IPS-11a (cell line): ENCODE results near the gene LEMD2.
A peak's percentile ranks its signal among the peaks of the same experiment; 100 is the strongest.

Experiments used
- H3K4me3 ChIP-seq: one replicate; pipeline ENCODE4 v1.5.1; 2013; ENCODE audit warnings: low read depth, low read length, control low read depth

Gene LEMD2

DNA sequence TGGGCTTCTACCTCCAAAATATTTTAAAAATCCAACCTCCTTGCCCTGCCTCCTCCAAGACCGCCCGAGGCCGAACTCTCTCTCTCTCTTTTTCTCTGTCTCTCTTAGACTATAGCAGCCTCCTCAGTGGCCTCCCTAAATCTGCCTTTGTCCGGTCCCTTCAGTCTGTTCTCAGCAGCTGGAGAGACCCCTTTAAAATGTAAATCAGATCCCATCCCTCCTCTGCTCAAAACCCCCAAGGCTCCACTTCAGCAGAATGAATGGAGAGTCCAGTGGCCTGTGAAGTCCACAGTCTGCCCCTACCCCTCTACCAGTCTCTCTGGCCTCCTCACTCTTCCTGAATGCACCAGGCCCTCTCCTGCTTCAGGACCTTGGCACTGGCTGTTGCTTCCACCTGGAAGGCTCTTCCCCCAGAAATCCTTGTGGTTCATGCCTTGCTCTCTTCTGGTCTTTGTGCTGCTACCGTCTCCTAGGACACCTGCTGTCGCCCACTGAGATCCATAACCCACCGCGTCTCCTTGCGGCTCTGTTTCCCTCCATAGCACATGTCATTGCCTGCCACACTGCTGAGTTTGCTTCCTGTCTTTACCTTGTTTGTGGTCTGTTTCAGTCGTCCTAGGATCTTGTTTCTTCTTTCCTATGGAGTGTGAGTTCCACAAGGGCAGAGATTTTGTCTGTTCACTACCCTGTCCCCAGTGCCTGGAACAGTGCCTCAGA lies 8.9 kb upstream of the LEMD2 start:
- no peak overlapping the region for H3K4me3 ChIP-seq

DNA sequence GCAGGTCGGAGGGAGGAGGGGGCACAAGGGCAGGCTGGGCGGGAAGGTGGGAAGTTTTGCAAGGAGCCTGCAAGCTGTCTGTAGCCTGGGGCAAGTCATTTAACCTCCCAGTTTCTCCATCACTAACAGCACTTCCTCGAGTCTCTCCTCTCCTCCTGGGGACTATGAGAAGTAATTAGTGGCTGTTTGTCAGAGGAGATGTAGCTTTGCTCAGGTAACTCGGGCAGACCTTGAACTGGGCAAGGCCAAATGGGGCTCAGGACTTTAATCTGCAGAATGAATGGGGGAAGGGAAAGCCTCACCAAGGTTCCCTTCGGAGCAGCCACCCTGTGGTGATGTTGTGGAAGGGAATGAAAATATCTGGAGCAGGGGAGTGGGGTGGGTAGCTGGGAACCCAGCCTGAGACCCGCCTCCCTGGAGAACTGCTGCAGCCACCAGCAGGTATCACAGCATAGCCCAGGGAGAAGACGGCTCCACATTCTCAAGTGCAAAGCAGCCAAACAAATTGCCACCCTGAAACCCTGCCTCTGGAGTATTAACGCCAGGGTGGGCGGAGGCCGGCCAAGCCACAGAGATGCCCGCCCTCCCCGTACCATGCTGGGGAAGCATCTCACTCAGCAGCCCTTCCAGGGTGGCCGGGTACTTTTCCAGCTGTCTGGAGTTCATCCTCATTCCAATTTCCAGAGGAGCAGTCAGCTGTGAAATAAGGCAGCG lies 6.1 kb upstream of the LEMD2 start:
- no peak overlapping the region for H3K4me3 ChIP-seq

DNA sequence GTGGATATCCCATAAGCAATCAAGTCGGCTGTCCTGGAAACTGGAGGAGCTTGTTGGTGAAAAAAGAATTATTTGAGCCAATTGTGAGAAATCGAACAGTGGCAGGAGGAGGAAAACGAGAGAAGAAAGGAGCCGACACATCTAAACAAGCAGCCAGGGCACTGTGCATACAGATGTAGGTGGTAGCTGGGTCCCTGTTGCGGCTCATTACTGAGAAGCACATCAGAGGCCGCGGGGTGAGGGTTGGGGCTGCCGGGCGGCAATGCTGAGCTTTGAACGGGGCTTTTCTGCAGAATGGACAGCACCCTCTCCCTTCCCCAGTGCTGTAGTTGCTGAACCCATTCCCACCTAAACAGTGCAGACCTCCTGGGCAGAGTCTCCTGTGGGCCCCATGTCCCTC lies 4.1 kb upstream of the LEMD2 start:
- H3K4me3 ChIP-seq = no peak overlapping the region

DNA sequence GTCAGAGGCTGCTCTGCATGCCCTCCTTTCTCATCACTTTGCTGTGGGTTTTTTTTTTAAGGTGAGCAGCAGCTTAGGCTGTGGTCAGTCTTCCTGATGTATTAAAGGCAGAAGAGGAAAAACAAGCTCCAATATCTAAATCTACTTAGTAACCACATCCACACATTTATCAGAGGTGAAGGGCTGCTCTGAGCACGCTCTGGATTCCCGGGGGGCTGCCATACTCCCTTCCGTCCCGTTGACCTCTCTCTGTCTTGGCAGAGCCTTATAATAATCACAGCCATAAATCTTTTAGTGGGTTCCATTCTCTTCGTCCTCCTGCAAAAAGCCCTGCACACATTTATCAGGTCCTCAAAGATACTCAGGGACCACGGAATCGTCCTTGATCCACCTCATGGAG lies 2.7 kb upstream of the LEMD2 start:
- no peak overlapping the region for H3K4me3 ChIP-seq

DNA sequence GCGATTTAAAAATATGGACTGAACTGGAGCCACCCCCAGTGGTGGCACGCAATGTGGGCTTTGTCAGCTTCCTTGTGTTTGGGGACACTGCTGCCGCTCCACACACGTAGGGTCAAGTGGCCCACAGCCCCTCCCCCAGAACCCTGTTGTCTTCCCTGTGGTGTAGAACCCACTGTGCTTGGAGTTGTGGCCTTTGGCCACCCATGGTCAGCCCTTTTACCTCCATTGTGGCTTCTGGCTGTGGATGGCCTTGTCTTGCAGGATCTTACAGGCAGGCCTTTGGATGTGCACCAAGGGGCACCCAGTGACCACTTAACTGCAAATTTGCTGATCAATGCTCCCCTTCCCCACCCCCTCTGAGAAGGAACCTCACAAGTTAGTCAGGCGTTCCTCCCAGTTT lies 2.0 kb upstream of the LEMD2 start:
- no peak overlapping the region for H3K4me3 ChIP-seq

DNA sequence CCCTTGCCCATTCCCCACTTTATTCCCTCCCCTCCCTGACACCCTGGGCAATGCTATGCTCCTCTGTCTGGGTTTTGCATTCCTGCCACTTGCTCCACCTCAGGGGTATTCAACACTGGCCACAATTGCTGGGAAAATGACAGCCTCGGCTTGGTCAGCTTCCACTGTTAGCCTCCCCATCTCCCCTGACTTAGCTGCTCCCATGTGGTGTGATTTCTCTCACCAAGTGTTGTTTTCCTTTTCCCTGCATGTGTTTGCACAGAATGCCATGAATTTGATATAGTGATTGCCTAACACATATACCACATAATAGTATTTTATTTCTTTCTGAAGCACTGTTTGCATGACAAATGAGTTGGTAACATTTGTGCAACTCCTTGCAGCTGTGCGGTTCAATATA lies 1.4 kb upstream of the LEMD2 start:
- no peak overlapping the region for H3K4me3 ChIP-seq

DNA sequence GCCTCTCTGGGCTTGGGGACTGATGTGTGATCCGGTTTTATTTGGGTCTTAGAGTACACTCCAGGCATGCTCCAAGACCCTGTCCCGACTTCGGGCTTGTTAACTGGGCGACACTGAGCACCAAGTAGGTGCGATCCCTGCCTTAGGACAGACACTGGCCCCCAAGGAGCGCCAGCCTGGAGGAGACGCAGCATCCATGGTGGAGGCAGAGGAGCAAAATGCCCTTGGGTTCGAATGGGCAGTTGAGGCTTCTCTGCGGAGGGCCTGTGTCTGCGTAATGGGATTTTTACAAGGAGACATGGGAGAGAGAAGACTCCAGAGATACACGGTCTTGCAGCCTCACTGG lies 593 bp upstream of the LEMD2 start:
- H3K4me3 ChIP-seq = no peak overlapping the region

DNA sequence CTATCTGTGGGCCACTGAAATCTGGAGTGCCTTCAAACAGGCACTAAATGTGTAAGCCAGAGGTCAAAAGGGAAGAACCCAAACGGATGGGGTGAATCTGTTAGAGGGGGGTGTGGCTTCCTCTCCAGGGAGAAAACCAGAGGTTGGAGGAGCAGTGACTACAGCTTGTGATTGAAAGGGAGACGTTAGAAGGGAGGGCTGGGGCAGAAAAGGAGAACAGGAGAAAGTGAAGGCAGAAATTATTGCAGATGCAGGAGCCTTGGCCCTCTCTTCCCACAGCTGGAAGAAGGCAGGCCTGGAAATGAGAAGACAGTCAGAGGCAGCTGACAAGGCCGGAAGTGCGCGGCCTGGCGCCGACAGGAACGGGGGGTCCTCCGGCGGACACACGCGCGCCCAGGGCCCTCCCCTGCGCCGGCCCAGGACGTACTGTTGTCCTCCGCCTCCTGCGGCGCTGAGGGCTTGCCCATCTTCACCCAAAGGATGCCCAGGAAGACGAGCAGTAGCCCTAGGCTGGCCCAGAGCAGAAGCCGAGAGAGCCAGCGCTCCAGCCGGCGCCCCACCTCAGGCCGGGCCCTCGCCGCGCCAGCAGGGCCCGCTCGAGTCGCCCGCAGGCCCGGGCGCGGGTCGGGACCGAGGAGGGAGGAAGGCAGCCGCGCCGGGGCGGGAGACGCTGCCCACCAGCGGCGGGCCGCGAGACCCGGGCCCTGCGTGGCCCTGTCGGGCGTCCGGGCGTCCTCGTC lies 806 bp downstream of the LEMD2 start:
- H3K4me3 ChIP-seq = peak overlapping the region; percentile 71

DNA sequence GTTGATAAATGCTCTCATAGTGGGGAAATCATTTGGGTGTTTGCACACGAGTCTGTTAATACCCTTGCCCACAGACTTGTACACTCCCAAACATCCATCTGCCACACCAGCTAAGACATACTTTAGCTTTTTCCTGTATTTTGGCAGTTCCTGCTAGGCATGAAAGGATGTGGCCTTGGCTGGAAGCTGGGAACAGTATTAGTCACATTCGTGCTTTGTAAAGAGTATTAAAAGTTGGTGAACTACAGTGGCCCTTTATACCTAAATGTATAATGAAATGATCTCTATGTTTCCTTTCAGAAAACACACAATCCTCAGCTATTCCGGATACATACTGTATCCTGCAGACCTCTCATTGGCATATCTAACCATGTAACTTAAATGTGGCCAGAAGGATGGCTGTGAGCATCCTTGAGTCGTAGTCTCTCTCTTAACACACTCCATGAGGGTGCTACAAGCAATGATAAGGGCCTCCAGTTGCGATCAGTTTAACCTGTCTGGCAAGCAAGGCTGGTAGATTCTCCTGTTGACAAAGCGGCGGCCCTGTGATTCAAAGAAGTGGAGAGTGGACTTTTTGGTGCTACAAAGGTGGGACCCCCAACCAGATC lies 1.5 kb downstream of the LEMD2 start:
- peak overlapping the region; percentile 71 for H3K4me3 ChIP-seq

DNA sequence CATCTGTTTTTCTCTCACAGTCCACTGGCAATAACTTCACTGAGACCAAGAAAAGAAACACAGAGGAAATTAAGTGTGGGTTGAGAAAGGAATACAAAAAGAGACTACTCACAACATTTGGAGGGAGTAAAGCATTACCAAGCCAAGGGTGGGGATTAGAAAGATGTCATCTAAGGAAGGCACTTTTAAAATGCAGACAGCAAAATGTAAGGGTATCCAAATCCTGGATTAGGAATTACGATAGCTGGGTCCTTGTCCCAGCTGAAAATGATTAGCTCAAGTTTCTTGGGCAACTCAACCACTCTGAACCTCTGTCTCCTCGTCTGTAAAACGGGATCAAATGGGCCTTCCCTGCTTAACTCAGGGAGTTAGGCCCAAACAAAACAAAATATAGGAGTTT lies 2.2 kb downstream of the LEMD2 start:
- H3K4me3 ChIP-seq = no peak overlapping the region

DNA sequence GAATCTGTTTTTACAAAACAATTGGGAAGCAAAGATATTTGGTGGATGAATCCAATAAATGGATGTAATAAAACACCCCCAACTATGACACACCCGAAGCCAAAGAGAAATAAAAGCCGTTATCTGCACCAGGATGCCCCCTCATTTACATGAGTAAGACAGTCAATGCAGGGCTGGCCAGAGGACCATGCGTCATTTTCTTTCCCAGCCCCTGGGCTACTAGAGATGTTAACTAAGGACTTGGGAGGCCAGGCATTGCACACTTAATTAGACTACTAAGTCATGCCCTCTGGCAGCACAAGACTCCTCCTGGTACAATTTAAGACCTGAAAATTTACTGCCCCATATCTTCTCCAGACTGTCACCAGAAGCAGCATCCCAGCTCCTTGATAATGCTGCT lies 3.2 kb downstream of the LEMD2 start:
- H3K4me3 ChIP-seq = no peak overlapping the region

DNA sequence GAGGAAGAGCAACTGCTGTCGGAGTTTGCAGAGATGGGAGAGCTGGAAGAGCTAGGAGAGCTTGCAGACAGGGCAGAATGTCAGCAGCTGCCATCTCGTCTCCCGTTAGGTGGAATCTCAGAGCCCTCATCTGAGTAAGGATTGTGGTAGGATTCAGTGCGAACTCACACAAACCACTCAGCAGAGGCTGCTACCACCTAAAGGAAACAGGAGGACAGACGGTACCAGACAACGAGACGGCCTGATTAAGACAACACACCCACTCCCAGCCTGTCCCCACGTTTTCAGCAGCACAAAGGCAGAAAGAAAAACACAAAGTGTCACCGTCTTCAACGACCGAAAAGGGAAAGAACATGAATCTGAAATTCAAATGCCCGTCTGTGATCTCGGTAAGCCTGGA lies 4.1 kb downstream of the LEMD2 start:
- no peak overlapping the region for H3K4me3 ChIP-seq

DNA sequence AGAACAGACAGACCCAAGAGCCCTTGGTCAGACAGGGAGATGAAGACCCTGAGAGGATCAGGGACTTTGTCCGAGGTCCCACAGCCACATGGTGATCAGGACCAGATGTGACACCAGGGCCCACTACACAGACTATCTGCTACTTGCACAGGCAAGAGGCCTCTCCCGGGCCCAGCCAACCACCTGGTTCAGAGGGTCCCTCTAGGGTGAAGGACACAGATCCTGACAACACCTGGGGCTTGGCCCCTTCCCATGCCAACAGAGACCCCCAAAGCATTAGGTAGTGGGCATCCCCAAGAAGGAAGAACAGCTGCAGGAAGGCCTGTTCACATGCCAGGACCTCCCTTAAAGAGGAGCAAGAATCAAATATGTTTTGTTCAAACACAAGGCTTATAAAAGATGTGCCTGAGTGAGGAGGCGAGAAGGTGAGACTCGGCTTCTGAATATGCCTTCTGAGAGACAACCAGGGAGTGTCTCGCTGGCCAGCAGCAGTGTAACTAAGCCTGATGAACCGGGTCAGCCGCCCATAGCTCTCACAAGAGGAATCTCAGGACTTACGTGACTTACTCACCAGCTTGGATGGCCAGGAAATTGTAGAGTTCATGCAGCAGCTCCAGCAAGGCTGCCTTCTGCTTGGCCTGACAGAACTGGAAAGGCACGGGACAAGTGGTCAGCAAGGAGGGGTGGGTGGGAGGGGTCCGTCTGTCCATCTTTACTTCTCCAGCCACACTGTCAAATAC lies 5.0 kb downstream of the LEMD2 start:
- H3K4me3 ChIP-seq = no peak overlapping the region

DNA sequence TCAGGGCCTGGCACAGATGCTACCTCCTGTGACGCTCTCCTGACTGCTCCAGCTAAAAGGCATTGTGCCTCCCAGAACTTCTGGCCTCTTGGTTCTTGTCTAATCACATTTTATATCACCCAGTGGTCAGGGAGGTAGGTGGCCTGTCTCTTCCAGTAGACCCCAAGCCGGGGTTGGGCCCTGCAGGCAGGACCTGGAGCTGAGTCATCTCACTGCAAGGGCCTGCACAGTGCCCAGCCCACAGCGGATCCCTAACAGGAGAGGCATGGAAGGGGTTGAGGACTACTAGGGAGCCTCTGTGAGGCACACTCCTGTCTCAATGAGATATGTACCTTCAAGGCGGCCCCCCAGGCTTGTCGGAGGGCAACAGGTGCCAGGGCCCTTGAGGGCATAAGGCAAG lies 6.4 kb downstream of the LEMD2 start:
- no peak overlapping the region for H3K4me3 ChIP-seq

DNA sequence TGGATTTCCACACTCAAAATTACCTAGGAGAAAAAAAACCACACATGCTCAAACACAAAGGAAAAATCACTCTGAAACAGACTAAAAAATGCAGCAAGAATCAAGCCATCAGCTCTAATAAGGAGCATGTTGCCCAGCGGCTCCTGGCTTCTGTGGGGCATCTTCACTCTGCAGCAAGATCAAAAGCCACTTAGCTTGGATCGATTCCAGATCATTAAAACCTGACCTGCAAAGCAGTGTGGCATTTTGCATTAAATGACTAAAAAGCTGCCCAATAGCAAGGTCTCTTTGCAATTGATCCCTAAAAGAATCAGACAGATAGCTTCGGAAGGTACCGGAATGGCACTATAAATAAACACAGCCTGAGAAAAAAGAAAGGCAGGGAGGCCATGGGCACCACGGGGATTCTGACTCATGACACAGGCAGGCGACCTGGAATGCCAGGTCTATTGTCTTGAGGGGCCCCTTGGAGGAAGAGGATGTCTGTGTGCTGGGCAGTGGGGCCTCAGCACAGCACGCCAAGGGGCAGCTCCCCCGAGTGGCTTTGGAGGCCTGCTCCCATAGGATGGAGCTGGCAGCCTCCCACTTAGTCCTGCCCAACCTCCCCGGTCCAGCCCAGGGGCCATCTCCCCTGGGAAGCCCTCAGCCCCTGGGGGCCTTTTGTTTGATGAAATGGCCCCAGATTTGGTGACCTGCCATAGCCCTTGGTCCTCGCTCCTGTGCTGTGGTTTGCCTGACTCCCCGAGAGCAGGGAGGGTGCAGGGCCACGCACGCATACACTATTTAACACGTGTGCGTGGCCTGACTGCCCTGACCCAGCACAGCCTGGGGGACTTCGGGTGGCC lies 7.6 kb downstream of the LEMD2 start:
- H3K4me3 ChIP-seq = no peak overlapping the region

DNA sequence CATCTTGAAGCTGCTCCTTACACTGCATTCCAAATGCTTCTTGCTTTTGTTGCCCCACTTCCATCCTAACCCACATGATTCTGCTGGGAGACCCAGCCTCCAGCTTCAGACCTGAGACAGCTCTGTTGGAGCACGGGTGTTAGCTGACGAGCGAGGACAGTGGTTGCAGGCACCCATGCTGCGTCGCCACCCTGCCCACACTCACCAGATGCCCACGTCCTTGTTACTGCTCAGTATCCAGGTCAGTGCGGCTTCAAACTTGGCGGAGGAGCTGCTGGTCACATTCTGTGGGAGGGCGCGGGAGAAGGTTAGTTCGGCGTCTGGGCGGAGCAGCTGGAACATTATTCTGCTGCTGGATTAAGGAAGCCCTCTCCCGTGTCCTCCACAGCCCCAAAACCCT lies 9.0 kb downstream of the LEMD2 start:
- no peak overlapping the region for H3K4me3 ChIP-seq

DNA sequence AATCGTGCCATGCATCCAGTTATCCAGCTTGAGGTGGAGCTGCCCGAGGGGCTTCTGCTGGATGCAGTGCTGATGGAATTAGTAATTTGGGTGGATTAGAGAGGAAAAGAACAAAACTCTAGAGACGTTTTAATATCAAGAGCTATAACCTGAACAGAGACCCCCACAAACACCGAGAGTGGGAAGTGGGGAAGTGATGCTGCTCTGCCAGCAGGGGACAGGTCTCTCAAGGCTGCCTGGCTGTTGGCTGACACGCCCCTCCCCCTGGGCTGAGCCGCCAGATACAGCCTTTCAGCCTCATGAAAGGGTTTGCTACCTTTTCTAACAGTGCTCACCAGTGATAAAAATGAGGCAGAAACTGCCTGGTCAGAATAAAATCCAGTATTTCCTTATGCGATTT lies 9.6 kb downstream of the LEMD2 start:
- no peak overlapping the region for H3K4me3 ChIP-seq

DNA sequence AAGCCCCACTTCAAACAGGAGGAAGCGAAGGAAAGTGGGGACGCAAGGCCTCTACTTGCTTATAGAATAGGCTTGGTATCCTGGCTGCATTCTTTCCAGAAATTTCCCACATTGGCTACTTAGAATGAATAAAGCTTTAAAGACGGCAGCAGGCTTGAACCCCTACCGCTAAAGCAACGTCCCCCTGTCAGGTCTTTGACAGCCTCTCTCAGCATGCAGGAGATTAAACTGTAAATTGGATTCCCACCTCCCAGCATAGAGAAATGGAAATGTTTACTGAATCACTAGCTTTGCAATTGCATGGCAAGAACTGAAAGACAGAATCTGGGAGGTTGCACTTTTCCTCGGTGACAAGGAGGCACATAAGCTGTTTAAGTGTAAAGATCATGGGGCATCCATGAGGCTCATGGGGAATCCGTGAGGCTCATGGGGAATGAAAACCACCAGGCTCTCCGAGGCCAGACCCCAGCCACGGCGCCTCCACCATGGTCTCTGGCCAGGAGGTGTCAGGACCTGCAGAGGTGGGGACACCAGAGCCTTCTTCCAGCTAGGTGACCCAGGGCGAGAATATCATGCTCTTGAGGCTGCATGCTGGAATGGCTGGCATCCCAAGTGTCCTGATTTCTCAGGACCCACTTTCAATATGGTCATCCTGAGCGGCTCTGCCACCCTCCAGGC lies 10.3 kb downstream of the LEMD2 start:
- H3K4me3 ChIP-seq = no peak overlapping the region
